Activated B cell treated with CpG ODN at 0.5 μM for 24 hours (primary cell): ENCODE results near the gene ID1. TPM values are rescaled to one million over a fixed set of nuclear protein-coding genes. Genes with fewer than 3 reads are reported as not detected.

ENCODE experiments used
- total RNA-seq: library from RNA; stranded (reverse); gene quantifications from 2 replicates; pipeline ENCODE4 v1.2.3, GENCODE V29; 2022

Gene ID1
- total RNA-seq, 1 donor from 2014 or later, result 0.60 TPM

Other genes starting within 250 kb of the ID1 start
- not detected in 2 replicates for gene DEFB118, start 236.7 kb upstream of the ID1 start, total RNA-seq
- not detected in 2 replicates for gene DEFB119, start 214.7 kb upstream of the ID1 start, total RNA-seq
- not detected in 2 replicates for gene DEFB121, start 199.1 kb upstream of the ID1 start, total RNA-seq
- gene DEFB123, start 164.7 kb upstream of the ID1 start, total RNA-seq, result not detected in 2 replicates
- gene DEFB124, start 130.2 kb upstream of the ID1 start, total RNA-seq, result not detected in 2 replicates
- gene REM1, start 130.0 kb upstream of the ID1 start, total RNA-seq, result not detected in 2 replicates
- gene HM13, start 90.8 kb upstream of the ID1 start, total RNA-seq, result 77.5 and 90.9 TPM in 2 replicates
- gene COX4I2, start 32.6 kb downstream of the ID1 start, total RNA-seq, result not detected in 2 replicates
- 53.4 and 60.4 TPM in 2 replicates for gene BCL2L1, start 117.6 kb downstream of the ID1 start, total RNA-seq
- gene TPX2, start 134.0 kb downstream of the ID1 start, total RNA-seq, result 2.2 and 2.8 TPM in 2 replicates
- not detected in 2 replicates for gene MYLK2, start 214.1 kb downstream of the ID1 start, total RNA-seq
- not detected in 2 replicates for gene FOXS1, start 240.3 kb downstream of the ID1 start, total RNA-seq